GM19372 (cell line): ENCODE results near the gene ALX3.
"Not testable (repeated sequence)": the region's sequence is repeated elsewhere in the genome, so short reads cannot be mapped to it uniquely, and the experiment has no call there.

ENCODE experiments used
- ATAC-seq: cut with Tn5 transposase; IDR thresholded peaks from one replicate; pipeline ENCODE4 v1.9.1; 2021; ENCODE audit warnings: mild to moderate bottlenecking, low read depth, moderate library complexity; ENCODE audit not compliant: unreplicated experiment

Gene ALX3

GRCh38 chr1:110089561-110090275 lies 19.2 kb upstream of the ALX3 start:
- no peak for ATAC-seq

- ATAC-seq = no peak
These were observed 18.4 kb upstream of the ALX3 start for GRCh38 chr1:110088739-110089316.

GRCh38 chr1:110087812-110088738 lies 17.6 kb upstream of the ALX3 start:
- no peak for ATAC-seq

- ATAC-seq = no peak
These were observed 16.5 kb upstream of the ALX3 start for GRCh38 chr1:110086961-110087360.

- ATAC-seq = no peak
These were observed 15.2 kb upstream of the ALX3 start for GRCh38 chr1:110085671-110086070.

GRCh38 chr1:110084227-110085078 lies 14.0 kb upstream of the ALX3 start:
- ATAC-seq = no peak

- no peak for ATAC-seq
These were observed 13.4 kb upstream of the ALX3 start for GRCh38 chr1:110083866-110084226.

GRCh38 chr1:110083061-110083865 lies 12.8 kb upstream of the ALX3 start:
- no peak for ATAC-seq

- ATAC-seq = no peak
These were observed 12.0 kb upstream of the ALX3 start for GRCh38 chr1:110082477-110082876.

- ATAC-seq = no peak
These were observed 10.6 kb upstream of the ALX3 start for GRCh38 chr1:110081061-110081460.

GRCh38 chr1:110079995-110080394 lies 9.5 kb upstream of the ALX3 start:
- not testable (repeated sequence) for ATAC-seq

- ATAC-seq = no peak
These were observed 6.5 kb upstream of the ALX3 start for GRCh38 chr1:110076789-110077500.

GRCh38 chr1:110074166-110074565 lies 3.7 kb upstream of the ALX3 start:
- no peak for ATAC-seq

GRCh38 chr1:110070282-110070669 lies 196 bp downstream of the ALX3 start:
- ATAC-seq = no peak

- ATAC-seq = no peak
These were observed 829 bp downstream of the ALX3 start for GRCh38 chr1:110069404-110070281.

- ATAC-seq = no peak
These were observed 1.6 kb downstream of the ALX3 start for GRCh38 chr1:110068646-110069403.

GRCh38 chr1:110067893-110068645 lies 2.4 kb downstream of the ALX3 start:
- no peak for ATAC-seq
